ENCODE data around the gene DLG2.

GRCh38 chr11:85525686-85526085, 101.5 kb downstream of the DLG2 start:
- TF ChIP-seq CTCF (IDR thresholded peaks at IDR 0.05) (no peak), POLR2AphosphoS5 (IDR thresholded peaks at IDR 0.05) (no peak)

All from suprapubic skin (tissue), 3 donors.